HG03095 (cell line): ENCODE results near the gene TRIM50.
"Not testable (repeated sequence)": the region's sequence is repeated elsewhere in the genome, so short reads cannot be mapped to it uniquely, and the experiment has no call there.

Source experiments
- ATAC-seq: cut with Tn5 transposase; IDR thresholded peaks from one replicate; pipeline ENCODE4 v1.9.1; 2021; ENCODE audit warnings: moderate library complexity; ENCODE audit not compliant: unreplicated experiment

TRIM50 gene

DNA sequence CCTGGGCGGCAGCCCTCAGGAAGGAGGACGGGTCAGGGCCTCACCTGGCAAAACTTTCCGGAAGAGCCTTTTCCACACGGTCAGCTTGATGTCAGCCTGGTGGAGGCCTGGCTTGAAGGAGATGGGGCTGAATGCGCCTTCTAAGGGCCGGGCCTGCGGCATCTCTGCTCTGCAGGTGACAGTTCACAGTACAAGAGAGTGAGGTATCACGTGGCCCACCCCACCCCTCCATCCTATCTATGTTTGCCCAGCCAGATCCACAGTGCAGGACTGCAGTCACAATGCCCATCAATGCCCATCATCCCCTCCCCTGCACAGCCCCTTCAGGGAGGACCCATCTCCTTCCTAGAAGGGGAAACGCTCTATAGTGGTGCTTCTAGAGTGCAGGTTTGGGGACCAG lies 11.4 kb downstream of the TRIM50 start:
- no peak for ATAC-seq

GRCh38 chr7:73314271-73314670 lies 13.6 kb downstream of the TRIM50 start:
- ATAC-seq: no peak

DNA sequence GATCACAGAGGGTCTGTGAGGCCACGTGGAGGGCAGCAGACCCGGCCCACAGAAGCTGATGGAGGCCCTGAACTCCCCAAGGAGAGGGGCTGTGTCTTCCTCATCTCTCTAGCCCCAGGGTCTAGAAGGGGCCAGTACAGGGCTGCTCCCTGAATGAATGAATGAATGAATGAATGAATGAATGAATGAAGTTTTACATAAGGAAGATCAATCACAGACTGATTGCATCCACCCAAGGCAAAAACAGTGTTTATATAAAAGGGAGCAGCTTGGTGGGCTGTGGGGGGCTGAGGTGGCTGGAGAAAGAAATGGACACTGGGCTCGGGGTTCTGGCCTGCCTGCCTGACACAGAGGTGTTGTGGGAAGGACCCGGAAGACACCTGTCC lies 14.4 kb downstream of the TRIM50 start:
- no peak for ATAC-seq

GRCh38 chr7:73312831-73313520 lies 14.9 kb downstream of the TRIM50 start:
- no peak for ATAC-seq

GRCh38 chr7:73311421-73311820 lies 16.5 kb downstream of the TRIM50 start:
- ATAC-seq: not testable (repeated sequence)

GRCh38 chr7:73308665-73309214 lies 19.1 kb downstream of the TRIM50 start, which contains the start of gene NSUN5:
Gene NSUN5, minus strand, starts transcription at chr7:73308826. Its CDS starts 36 bp downstream, at chr7:73308790.
- peak; percentile 87 for ATAC-seq

GRCh38 chr7:73308074-73308664 lies 19.7 kb downstream of the TRIM50 start:
- ATAC-seq: peak; percentile 44

- ATAC-seq: no peak
Observed at GRCh38 chr7:73307436-73307835, 20.4 kb downstream of the TRIM50 start.

- ATAC-seq: not testable (repeated sequence)
Observed at GRCh38 chr7:73304612-73305387, 23.1 kb downstream of the TRIM50 start.

DNA sequence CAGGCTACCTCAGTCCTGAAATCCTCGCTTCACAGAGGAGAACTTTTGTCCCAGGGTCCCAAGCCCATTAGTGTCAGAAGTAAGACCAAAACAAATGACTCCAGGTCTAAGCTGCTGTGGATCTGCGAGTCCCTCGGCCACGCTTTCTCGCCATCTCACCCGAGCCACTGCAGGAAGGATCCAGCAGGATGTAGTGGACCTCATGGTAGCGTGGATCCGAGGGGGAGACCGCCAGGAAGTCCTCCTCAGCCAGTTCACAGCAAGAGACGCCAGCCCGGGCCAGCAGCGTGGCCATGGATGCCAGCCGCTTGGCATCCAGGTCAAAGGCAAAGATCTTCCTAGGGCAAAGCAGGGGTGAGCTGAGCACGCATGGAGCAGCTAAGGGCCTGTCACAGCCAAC lies 23.8 kb downstream of the TRIM50 start:
- no peak for ATAC-seq

GRCh38 chr7:73303546-73303945 lies 24.3 kb downstream of the TRIM50 start:
- ATAC-seq: no peak

DNA sequence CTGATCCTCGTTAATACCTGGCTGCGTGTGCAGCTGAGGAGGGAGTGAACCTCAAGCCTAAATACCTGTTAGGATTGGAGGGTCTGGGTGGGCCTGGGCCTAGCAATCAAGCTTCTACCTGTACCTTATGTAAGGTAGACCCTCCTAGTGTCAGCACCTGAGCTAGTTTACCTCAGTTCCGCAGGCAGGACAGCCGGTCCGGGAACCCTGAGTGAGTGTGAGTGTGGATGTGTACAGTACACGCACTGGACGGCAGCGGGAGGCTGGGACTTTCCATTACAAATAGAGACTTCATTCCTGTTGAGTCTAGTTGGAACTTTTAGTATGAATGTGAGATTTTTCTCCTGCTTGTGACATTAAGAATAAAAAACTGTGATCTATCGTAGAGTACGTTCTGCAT lies 25.0 kb downstream of the TRIM50 start:
- not testable (repeated sequence) for ATAC-seq

DNA sequence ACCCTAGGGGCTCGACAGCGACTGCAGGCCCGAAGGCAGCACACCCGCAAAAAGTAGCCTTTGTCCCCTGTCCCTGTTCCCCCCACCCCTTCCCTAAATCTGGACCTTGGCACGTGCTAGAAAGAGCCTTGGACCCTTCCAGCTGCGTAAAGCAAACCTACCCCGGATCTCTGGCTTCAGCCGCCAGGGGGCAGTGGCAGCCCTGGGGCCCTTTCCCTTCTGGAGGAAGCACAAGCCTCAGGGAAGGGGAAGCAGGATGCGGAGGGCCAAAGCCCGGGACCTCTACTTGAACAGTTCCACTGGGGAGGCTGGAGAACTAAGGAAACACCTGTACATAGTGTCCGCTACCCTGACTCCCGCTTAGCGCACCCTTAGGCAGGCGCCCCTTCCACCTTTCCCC lies 26.8 kb downstream of the TRIM50 start:
- not testable (repeated sequence) for ATAC-seq

GRCh38 chr7:73299812-73300211 lies 28.1 kb downstream of the TRIM50 start:
- ATAC-seq: not testable (repeated sequence)

DNA sequence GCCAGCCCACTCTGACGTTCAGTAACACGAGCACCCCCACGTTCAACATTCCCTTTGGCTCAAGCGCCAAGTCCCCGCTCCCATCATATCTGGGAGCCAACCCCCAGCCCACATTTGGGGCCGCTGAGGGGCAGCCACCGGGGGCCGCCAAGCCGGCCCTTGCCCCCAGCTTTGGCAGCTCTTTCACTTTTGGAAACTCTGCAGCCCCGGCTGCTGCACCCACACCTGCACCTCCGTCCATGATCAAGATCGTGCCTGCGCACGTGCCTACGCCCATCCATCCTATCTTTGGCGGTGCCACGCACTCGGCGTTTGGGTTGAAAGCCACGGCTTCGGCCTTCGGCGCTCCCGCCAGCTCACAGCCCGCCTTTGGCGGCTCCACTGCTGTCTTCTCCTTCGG lies 30.2 kb downstream of the TRIM50 start:
- not testable (repeated sequence) for ATAC-seq

GRCh38 chr7:73297235-73297634 lies 30.6 kb downstream of the TRIM50 start:
- ATAC-seq: not testable (repeated sequence)

DNA sequence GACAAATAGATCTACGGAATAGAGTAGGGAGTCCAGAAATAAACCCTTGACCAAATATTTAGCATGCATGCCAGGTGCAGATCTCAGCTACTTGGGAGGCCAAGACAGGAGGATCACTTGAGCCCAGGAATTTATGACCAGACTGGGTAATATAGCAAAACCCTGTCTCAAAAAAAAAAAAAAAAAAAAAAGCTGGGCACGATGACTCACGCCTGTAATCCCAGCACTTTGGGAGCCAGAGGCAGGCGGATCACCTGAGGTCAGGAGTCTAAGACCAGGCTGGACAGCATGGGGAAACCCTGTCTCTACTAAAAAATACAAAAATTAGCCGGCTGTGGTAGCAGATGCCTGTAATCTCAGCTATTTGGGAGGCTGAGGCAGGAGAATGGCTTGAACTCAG lies 50.7 kb downstream of the TRIM50 start:
- not testable (repeated sequence) for ATAC-seq

DNA sequence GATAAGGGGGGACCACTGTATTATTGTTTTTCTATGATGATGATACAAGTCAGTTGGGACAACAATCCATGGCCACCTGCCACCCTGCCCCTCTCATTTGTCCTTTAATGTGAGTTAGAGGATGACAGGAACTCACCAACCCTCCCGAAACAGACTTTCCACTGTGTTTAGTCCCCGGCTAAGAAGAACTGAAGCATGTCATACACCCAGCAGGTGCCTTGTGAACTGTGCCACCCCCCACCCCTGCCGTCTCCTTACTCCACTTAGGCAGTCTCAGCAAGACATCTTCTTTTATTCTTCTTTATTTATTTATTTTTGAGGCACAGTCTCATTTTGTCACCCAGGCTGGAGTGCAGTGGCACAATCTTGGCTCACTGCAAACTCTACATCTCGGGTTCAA lies 60.1 kb downstream of the TRIM50 start:
- ATAC-seq: not testable (repeated sequence)

DNA sequence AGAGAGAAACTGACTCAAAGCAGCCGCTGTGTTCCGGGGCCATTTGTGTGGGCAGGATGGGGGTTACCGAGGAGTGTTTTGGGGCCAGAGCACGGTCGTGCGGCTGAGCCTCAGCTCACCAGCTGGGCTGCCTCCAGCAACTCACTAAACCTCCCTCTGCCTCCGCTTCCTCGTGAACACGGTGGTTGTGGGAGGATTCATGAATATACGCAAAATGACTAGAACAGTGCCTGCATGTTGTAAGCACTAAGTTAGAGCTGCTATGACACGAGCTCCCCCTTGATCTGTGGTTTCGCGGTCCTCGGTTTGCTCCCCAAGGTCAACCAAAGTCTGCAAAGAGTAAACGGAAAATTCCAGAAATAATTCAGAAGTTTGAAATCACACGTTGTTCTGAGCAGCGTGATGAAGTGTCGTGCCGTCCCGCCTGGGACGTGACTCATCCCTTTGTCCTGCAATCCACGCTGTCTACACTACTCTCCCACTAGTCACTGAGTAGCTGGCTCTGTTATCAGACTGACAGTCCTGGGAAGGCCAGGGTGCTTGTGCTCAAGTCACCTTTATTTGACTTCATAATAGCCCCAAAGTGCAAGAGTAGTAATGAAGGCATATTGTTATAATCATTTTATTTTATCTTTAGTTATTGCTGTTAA lies 61.0 kb downstream of the TRIM50 start:
- ATAC-seq: peak; percentile 78
